ENCODE results near the gene EIF4E2.

The EIF4E2 gene

GRCh38 chr2:232580648-232580981 is 30.1 kb downstream of the EIF4E2 start:
- DNase-seq (no peak), ATAC-seq (ENCODE audit: insufficient read depth, low read depth) (no peak)
- Histone ChIP-seq H3K4me1 (ENCODE audit: insufficient read depth, low read length) (no peaks in the 10 kb centered on the region), H3K9me3 (ENCODE audit: insufficient read depth, low read length, severe bottlenecking) (no peaks in the 10 kb centered on the region), H3K79me2 (ENCODE audit: insufficient read depth, low read length) (no peaks in the 10 kb centered on the region), H3K36me3 (ENCODE audit: insufficient read depth, low read length) (peaks cover 17% of the 10 kb centered on the region), H3K4me2 (ENCODE audit: insufficient read depth, low read length) (no peak overlapping the region), H4K20me1 (ENCODE audit: insufficient read depth, low read length) (no peaks in the 10 kb centered on the region), H3K27ac (ENCODE audit: low read length) (no peak overlapping the region), H3K4me3 (ENCODE audit: low read depth in 1 of 2, low read length in 2 of 2) (no peak overlapping the region), H3K9ac (ENCODE audit: low read depth, low read length) (no peak overlapping the region), H2AFZ (ENCODE audit: low read depth, low read length) (no peak overlapping the region), H3K27me3 (ENCODE audit: insufficient read depth, low read length, poor library complexity) (no peaks in the 10 kb centered on the region)
- TF ChIP-seq CTCF (IDR thresholded peaks at IDR 0.05; ENCODE audit: borderline replicate concordance, extremely low read depth, low read length, poor library complexity, severe bottlenecking), result no peak
- no peak for TF ChIP-seq EZH2 (IDR thresholded peaks at IDR 0.05; ENCODE audit: borderline replicate concordance, low read depth, low read length, severe bottlenecking)

GRCh38 chr2:232581725-232582124 is 31.2 kb downstream of the EIF4E2 start:
- Histone ChIP-seq H3K4me3 (ENCODE audit: low read depth in 1 of 2, low read length in 2 of 2) (no peak overlapping the region), H3K27me3 (ENCODE audit: insufficient read depth, low read length, poor library complexity) (no peaks in the 10 kb centered on the region), H4K20me1 (ENCODE audit: insufficient read depth, low read length) (no peaks in the 10 kb centered on the region), H3K9me3 (ENCODE audit: insufficient read depth, low read length, severe bottlenecking) (no peaks in the 10 kb centered on the region), H3K9ac (ENCODE audit: low read depth, low read length) (no peak overlapping the region), H3K27ac (ENCODE audit: low read length) (no peak overlapping the region), H3K4me2 (ENCODE audit: insufficient read depth, low read length) (no peak overlapping the region), H3K79me2 (ENCODE audit: insufficient read depth, low read length) (no peaks in the 10 kb centered on the region), H3K4me1 (ENCODE audit: insufficient read depth, low read length) (no peaks in the 10 kb centered on the region), H3K36me3 (ENCODE audit: insufficient read depth, low read length) (peaks cover 17% of the 10 kb centered on the region), H2AFZ (ENCODE audit: low read depth, low read length) (no peak overlapping the region)
- no peak for DNase-seq
- ATAC-seq (ENCODE audit: insufficient read depth, low read depth), result no peak
- TF ChIP-seq EZH2 (IDR thresholded peaks at IDR 0.05; ENCODE audit: borderline replicate concordance, low read depth, low read length, severe bottlenecking) (no peak), CTCF (IDR thresholded peaks at IDR 0.05; ENCODE audit: borderline replicate concordance, extremely low read depth, low read length, poor library complexity, severe bottlenecking) (no peak)

GRCh38 chr2:232584238-232584637 is 33.7 kb downstream of the EIF4E2 start:
- no peaks in the 10 kb centered on the region for H4K20me1 ChIP-seq (ENCODE audit: insufficient read depth, low read length)
- H2AFZ ChIP-seq (ENCODE audit: low read depth, low read length), result no peak overlapping the region
- ATAC-seq (ENCODE audit: insufficient read depth, low read depth) (no peak), DNase-seq (no peak)
- no peaks in the 10 kb centered on the region for H3K9me3 ChIP-seq (ENCODE audit: insufficient read depth, low read length, severe bottlenecking)
- no peak overlapping the region for H3K9ac ChIP-seq (ENCODE audit: low read depth, low read length)
- no peaks in the 10 kb centered on the region for H3K79me2 ChIP-seq (ENCODE audit: insufficient read depth, low read length)
- H3K27ac ChIP-seq (ENCODE audit: low read length), result no peak overlapping the region
- TF ChIP-seq EZH2 (IDR thresholded peaks at IDR 0.05; ENCODE audit: borderline replicate concordance, low read depth, low read length, severe bottlenecking) (no peak), CTCF (IDR thresholded peaks at IDR 0.05; ENCODE audit: borderline replicate concordance, extremely low read depth, low read length, poor library complexity, severe bottlenecking) (no peak)
- no peaks in the 10 kb centered on the region for H3K27me3 ChIP-seq (ENCODE audit: insufficient read depth, low read length, poor library complexity)
- peaks cover 17% of the 10 kb centered on the region for H3K36me3 ChIP-seq (ENCODE audit: insufficient read depth, low read length)
- no peak overlapping the region for H3K4me3 ChIP-seq (ENCODE audit: low read depth in 1 of 2, low read length in 2 of 2)
- no peak overlapping the region for H3K4me2 ChIP-seq (ENCODE audit: insufficient read depth, low read length)
- no peaks in the 10 kb centered on the region for H3K4me1 ChIP-seq (ENCODE audit: insufficient read depth, low read length)

GRCh38 chr2:232586943-232587505 is 36.5 kb downstream of the EIF4E2 start:
- H3K79me2 ChIP-seq (ENCODE audit: insufficient read depth, low read length), result no peaks in the 10 kb centered on the region
- no peak overlapping the region for H3K9ac ChIP-seq (ENCODE audit: low read depth, low read length)
- no peaks in the 10 kb centered on the region for H3K27me3 ChIP-seq (ENCODE audit: insufficient read depth, low read length, poor library complexity)
- no peaks in the 10 kb centered on the region for H3K36me3 ChIP-seq (ENCODE audit: insufficient read depth, low read length)
- no peaks in the 10 kb centered on the region for H3K9me3 ChIP-seq (ENCODE audit: insufficient read depth, low read length, severe bottlenecking)
- no peaks in the 10 kb centered on the region for H3K4me1 ChIP-seq (ENCODE audit: insufficient read depth, low read length)
- H3K4me2 ChIP-seq (ENCODE audit: insufficient read depth, low read length), result no peak overlapping the region
- DNase-seq (no peak), ATAC-seq (ENCODE audit: insufficient read depth, low read depth) (no peak)
- H3K27ac ChIP-seq (ENCODE audit: low read length), result no peak overlapping the region
- H2AFZ ChIP-seq (ENCODE audit: low read depth, low read length), result no peak overlapping the region
- no peaks in the 10 kb centered on the region for H4K20me1 ChIP-seq (ENCODE audit: insufficient read depth, low read length)
- H3K4me3 ChIP-seq (ENCODE audit: low read depth in 1 of 2, low read length in 2 of 2), result no peak overlapping the region
- TF ChIP-seq EZH2 (IDR thresholded peaks at IDR 0.05; ENCODE audit: borderline replicate concordance, low read depth, low read length, severe bottlenecking), result no peak
- no peak for TF ChIP-seq CTCF (IDR thresholded peaks at IDR 0.05; ENCODE audit: borderline replicate concordance, extremely low read depth, low read length, poor library complexity, severe bottlenecking)
